Measurements from ENCODE around the gene HSP90AA1.

HSP90AA1 gene

GRCh38 chr14:102063808-102064429 is 22.9 kb downstream of the HSP90AA1 start:
- DNase-seq: no peak

GRCh38 chr14:102063109-102063807 is 23.6 kb downstream of the HSP90AA1 start:
- peak; percentile 82 to 87 for DNase-seq

GRCh38 chr14:102058961-102059360 is 27.9 kb downstream of the HSP90AA1 start:
- no peak for DNase-seq

- DNase-seq: no peak
Measured at GRCh38 chr14:102058146-102058545, 28.7 kb downstream of the HSP90AA1 start.

GRCh38 chr14:102057480-102058114 is 29.2 kb downstream of the HSP90AA1 start:
- DNase-seq: peak in 1 of 2 donors; percentile 40

GRCh38 chr14:102056694-102057442 is 30.0 kb downstream of the HSP90AA1 start:
- DNase-seq: no peak

- no peak for DNase-seq
Measured at GRCh38 chr14:102055181-102055901, 31.5 kb downstream of the HSP90AA1 start.

GRCh38 chr14:102052522-102052921 is 34.3 kb downstream of the HSP90AA1 start:
- no peak for DNase-seq

- no peak for DNase-seq
Measured at GRCh38 chr14:102050625-102051024, 36.2 kb downstream of the HSP90AA1 start.

- no peak for DNase-seq
Measured at GRCh38 chr14:102050026-102050405, 36.8 kb downstream of the HSP90AA1 start.

- no peak for DNase-seq
Measured at GRCh38 chr14:102049258-102050025, 37.4 kb downstream of the HSP90AA1 start.

GRCh38 chr14:102047808-102048540 is 38.9 kb downstream of the HSP90AA1 start:
- DNase-seq: no peak

- DNase-seq: peak in 1 of 2 donors; percentile 8
Measured at GRCh38 chr14:102046337-102047278, 40.2 kb downstream of the HSP90AA1 start.

- no peak for DNase-seq
Measured at GRCh38 chr14:102044566-102044965, 42.3 kb downstream of the HSP90AA1 start.

GRCh38 chr14:102043251-102044025 is 43.4 kb downstream of the HSP90AA1 start:
- no peak for DNase-seq

GRCh38 chr14:102042699-102043098 is 44.1 kb downstream of the HSP90AA1 start:
- no peak for DNase-seq

- no peak for DNase-seq
Measured at GRCh38 chr14:102040153-102040552, 46.7 kb downstream of the HSP90AA1 start.

GRCh38 chr14:102039157-102039556 is 47.7 kb downstream of the HSP90AA1 start:
- DNase-seq: no peak

GRCh38 chr14:102037686-102038085 is 49.2 kb downstream of the HSP90AA1 start:
- no peak for DNase-seq

Data from CD4-positive, alpha-beta T cell treated with Interferon alpha-2 for 1 hour (primary cell).